ENCODE data around the gene TLCD5.

DNA sequence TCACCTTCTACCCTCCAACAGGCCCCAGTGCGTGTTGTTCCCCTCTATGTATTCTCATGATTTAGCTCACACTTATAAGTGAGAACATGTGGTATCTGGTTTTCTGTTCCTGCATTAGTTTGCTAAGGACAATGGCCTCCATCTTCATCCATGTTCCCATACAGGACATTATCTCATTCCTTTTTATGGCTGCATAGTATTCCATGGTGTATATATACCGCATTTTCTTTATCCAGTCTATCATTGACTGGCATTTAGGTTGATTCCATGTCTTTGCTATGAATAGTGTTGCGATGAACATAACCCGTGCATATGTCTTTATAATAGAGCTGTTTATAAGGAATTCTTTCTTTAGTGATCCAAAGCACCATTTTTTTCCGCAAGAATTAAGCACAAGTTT lies 28.5 kb upstream of the TLCD5 start:
- TF ChIP-seq CTCF (IDR thresholded peaks at IDR 0.05) (no peak), POLR2A (IDR thresholded peaks at IDR 0.05) (no peak)

All from uterus (tissue), 2 donors.